SK-N-SH treated with all-trans-retinoic acid at 6 μM for 48 hours (cell line): ENCODE results near the gene ZNF536.

Source experiments
- ATAC-seq: fragments of 200-7000 bp; cut with Tn5 transposase; 3 replicates; pipeline ENCODE4 v1.9.1; 2020; ENCODE audit warnings: mild to moderate bottlenecking, moderate library complexity
- ARNTL ChIP-seq: fragments of 450-650 bp; formaldehyde crosslinking; IDR thresholded peaks from 2 replicates; pipeline ENCODE4 v1.5.0; 2020; ENCODE audit warnings: low read depth, mild to moderate bottlenecking, moderate library complexity, borderline replicate concordance
- BACH2 ChIP-seq: fragments of 250-450 bp; sonication (Bioruptor Pico); IDR thresholded peaks from 2 replicates; pipeline ENCODE4 v1.9.0; 2021; ENCODE audit warnings: mild to moderate bottlenecking, borderline replicate concordance
- CSDC2 ChIP-seq: fragments of 250-450 bp; sonication (Bioruptor Pico); IDR thresholded peaks from 2 replicates; pipeline ENCODE4 v1.5.0; 2020; ENCODE audit warnings: mild to moderate bottlenecking, moderate library complexity
- CSRNP3 ChIP-seq: fragments of 250-450 bp; sonication (Bioruptor Pico); IDR thresholded peaks from 2 replicates; pipeline ENCODE4 v1.5.1; 2021; ENCODE audit warnings: mild to moderate bottlenecking, moderate library complexity
- ESRRG ChIP-seq: fragments of 250-450 bp; sonication (Bioruptor Pico); IDR thresholded peaks from 2 replicates; pipeline ENCODE4 v1.6.1; 2021; ENCODE audit warnings: mild to moderate bottlenecking
- GLIS3 ChIP-seq: fragments of 250-450 bp; sonication (Bioruptor Pico); IDR thresholded peaks from 2 replicates; pipeline ENCODE4 v1.5.0; 2020; ENCODE audit warnings: mild to moderate bottlenecking, moderate library complexity
- ISL1 ChIP-seq: fragments of 250-450 bp; sonication (Bioruptor Pico); IDR thresholded peaks from 2 replicates; pipeline ENCODE4 v2.1.2; 2022; ENCODE audit warnings: mild to moderate bottlenecking, moderate library complexity
- SNAI2 ChIP-seq: fragments of 250-450 bp; sonication (Bioruptor Pico); IDR thresholded peaks from 2 replicates; pipeline ENCODE4 v1.5.0; 2020; ENCODE audit warnings: mild to moderate bottlenecking, moderate library complexity
- TCF4 ChIP-seq: fragments of 250-450 bp; sonication (Bioruptor Pico); IDR thresholded peaks from 2 replicates; pipeline ENCODE4 v1.8.0; 2021; ENCODE audit warnings: mild to moderate bottlenecking, moderate library complexity, borderline replicate concordance
- TSHZ2 ChIP-seq: fragments of 250-450 bp; sonication (Bioruptor Pico); IDR thresholded peaks from 2 replicates; pipeline ENCODE4 v1.5.0; 2020; ENCODE audit warnings: mild to moderate bottlenecking, moderate library complexity
- ZFP3 ChIP-seq: fragments of 250-450 bp; sonication (Bioruptor Pico); IDR thresholded peaks from 2 replicates; pipeline ENCODE4 v1.5.0; 2020; ENCODE audit warnings: mild to moderate bottlenecking, moderate library complexity
- TF ChIP-seq, protein P1 (sequence below): fragments of 250-450 bp; sonication (Bioruptor Pico); IDR thresholded peaks from 2 replicates; pipeline ENCODE4 v1.8.0; 2021; ENCODE audit warnings: low read depth, mild to moderate bottlenecking, moderate library complexity, borderline replicate concordance
- TF ChIP-seq, protein P2 (sequence below): fragments of 250-450 bp; sonication (Bioruptor Pico); IDR thresholded peaks from 2 replicates; pipeline ENCODE4 v1.8.0; 2020; ENCODE audit warnings: mild to moderate bottlenecking, moderate library complexity, borderline replicate concordance

The ZNF536 gene

DNA sequence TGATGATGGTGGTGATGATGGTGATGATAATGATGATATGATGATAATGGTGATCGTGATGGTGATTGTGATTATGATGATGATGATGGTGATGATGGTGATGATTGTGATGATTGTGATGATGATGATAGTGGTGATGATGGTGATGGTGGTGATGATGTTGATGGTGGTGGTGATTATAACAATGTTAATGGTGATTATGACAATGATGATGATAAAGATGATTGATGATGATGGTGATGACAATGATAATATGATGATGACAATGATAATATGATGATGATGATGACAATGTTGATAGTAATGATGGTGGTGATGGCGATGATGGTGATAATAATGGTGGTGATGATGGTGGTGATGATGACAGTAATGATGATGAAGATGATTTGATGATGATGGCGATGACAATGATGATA lies 34.1 kb upstream of the ZNF536 start (continued):
- no peak for TF ChIP-seq ZFP3 (CRISPR knock-in tag)
- no peak for TF ChIP-seq GLIS3 (CRISPR knock-in tag)
- no peak for TF ChIP-seq CSDC2 (CRISPR knock-in tag)
- TF ChIP-seq TCF4 (CRISPR knock-in tag): no peak
- TF ChIP-seq, all 23 proteins: peak for 0

DNA sequence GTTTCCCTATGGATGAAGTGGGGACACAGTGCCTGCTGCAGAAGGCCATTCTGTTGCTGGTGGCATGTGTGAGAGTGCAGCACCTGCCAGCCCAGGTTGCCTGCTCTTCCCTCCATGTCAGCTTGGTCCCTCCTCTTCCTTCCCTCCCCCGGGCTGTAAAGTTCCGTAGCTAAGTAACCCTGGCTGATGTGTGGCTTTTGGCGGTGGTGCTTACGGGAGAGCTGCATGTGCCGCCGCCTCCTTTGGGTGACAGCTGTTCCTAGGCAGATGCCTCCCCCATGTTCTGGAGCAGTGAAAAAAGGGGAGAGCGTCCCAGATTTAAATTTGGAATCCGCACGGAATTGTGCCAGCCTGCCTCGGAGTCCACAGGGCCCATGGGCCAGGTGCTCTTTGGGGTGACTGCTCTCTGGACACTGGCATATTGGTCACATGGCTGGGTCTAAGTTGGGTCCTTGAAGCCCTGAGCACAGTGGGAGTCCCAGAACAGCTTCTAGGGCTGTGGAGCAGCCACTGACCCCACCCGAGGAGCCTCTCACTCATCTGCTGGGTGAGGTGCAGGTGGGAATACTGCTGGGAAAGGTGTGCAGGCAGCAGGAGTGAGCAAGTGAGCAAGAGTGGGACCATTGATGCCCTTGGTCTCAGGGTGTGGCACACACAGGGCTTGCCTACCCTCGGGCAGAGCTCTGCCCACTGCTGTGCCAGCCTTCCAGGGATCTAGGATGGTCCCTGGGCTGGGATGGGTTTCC lies 33.1 kb upstream of the ZNF536 start:
- no peak for ATAC-seq
- TF ChIP-seq BACH2 (CRISPR knock-in tag) (no peak), SNAI2 (CRISPR knock-in tag) (no peak), ISL1 (CRISPR knock-in tag) (no peak), ESRRG (CRISPR knock-in tag) (no peak), ARNTL (CRISPR knock-in tag) (no peak)
- TF ChIP-seq, protein P1, sequence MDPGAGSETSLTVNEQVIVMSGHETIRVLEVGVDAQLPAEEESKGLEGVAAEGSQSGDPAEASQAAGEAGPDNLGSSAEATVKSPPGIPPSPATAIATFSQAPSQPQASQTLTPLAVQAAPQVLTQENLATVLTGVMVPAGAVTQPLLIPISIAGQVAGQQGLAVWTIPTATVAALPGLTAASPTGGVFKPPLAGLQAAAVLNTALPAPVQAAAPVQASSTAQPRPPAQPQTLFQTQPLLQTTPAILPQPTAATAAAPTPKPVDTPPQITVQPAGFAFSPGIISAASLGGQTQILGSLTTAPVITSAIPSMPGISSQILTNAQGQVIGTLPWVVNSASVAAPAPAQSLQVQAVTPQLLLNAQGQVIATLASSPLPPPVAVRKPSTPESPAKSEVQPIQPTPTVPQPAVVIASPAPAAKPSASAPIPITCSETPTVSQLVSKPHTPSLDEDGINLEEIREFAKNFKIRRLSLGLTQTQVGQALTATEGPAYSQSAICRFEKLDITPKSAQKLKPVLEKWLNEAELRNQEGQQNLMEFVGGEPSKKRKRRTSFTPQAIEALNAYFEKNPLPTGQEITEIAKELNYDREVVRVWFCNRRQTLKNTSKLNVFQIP (CRISPR knock-in tag): no peak

DNA sequence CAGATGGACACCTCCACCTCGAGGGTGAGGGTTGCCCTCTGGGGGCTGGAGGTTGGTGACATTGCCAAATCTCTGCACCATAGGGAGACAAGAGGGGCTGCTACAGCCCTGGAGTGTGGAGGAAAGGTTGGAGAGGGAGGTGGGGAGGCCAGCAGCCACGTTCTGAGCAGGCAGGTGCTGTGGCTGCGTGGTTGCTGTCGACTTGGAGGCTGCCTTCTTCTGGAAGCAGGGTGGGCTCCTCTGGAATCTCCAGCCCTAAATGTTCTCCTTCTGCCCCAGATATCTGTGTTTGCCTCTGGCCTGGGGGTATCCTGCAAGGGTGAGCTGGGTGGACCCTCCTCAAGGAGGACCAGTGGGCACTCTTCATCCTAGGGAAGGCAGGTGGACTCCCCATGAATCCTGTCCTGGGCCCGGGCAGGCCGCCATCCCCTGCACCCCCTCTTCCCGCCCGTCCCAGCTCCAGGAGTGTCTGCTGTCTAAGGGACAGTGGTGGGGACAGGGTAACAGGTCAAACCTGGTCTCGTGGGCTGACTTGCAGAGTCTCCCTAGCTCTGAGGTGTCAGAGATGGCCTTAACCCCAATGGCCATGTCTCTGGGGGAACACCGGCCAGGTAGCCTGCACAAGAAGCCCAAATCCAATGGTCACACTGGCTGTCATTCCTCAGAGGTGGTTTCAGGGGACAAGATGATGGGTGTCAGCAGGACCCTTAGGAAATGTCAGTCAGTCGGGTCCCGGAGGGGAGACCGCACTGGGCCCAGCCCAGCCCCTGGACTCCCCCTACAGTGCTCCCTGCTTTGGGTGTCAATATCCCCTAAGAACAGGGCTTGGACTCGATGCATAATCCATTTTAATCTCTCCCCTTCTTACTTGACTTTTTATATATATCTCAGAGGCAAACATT lies 32.3 kb upstream of the ZNF536 start:
- TF ChIP-seq, protein P2, sequence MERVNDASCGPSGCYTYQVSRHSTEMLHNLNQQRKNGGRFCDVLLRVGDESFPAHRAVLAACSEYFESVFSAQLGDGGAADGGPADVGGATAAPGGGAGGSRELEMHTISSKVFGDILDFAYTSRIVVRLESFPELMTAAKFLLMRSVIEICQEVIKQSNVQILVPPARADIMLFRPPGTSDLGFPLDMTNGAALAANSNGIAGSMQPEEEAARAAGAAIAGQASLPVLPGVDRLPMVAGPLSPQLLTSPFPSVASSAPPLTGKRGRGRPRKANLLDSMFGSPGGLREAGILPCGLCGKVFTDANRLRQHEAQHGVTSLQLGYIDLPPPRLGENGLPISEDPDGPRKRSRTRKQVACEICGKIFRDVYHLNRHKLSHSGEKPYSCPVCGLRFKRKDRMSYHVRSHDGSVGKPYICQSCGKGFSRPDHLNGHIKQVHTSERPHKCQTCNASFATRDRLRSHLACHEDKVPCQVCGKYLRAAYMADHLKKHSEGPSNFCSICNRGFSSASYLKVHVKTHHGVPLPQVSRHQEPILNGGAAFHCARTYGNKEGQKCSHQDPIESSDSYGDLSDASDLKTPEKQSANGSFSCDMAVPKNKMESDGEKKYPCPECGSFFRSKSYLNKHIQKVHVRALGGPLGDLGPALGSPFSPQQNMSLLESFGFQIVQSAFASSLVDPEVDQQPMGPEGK (CRISPR knock-in tag): no peak
- TF ChIP-seq ESRRG (CRISPR knock-in tag) (no peak), CSRNP3 (CRISPR knock-in tag) (no peak), TSHZ2 (CRISPR knock-in tag) (no peak), BACH2 (CRISPR knock-in tag) (no peak), ARNTL (CRISPR knock-in tag) (no peak)
- ATAC-seq: no peak

DNA sequence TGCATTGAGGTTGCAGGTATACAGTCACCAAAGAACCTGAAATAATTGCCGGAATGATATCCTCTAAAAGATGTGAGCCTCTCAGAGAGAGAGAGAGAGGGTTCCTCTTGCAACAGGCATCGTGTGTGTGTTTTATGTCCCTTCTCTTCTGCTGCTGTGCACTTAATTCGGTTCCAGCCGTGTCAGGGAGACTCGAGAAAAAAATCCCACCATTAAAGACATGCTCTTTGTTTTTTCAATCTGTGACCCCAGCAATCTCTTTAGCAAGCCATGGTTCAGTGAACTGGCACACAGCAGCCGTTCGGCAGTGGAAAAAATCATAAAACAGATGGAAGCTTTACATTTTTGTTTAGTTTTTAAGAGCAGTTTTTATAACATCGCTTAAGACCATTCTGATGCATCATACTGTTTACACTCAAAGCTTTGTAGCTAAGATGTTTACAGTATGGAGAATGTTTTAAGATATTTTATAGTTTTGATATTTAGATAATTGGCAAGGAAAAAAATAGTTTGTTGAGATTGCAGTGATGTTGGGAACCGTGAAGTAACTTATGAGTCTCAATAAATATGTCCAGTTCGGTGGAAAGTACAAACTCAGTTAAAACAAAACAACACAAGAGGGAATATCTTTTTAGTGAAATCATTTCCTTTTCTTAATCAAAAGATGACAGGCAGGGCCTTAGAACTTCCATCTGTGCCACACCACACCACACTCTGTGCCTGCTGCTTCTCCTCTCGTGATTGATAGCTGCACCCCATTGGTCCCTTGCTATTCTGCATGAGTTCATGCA lies 31.2 kb upstream of the ZNF536 start:
- no peak for TF ChIP-seq SNAI2 (CRISPR knock-in tag)
- no peak for TF ChIP-seq GLIS3 (CRISPR knock-in tag)
- ATAC-seq: no peak
